Stimulated activated naive B cell treated with anti-CD40 and anti-IgM and Interleukin-4, amounts not matched to agents 10 μg/mL and 1 μg/mL and 100 μg/mL, for 72 hours (primary cell): ENCODE measurements around the gene IQCE.

Source experiments
- ATAC-seq, 2 donors: fragments of 150-1000 bp; cut with Tn5 transposase; replicated peaks; 2 replicates each; pipeline ENCODE4 v1.10.0; 2021; ENCODE audit warnings: moderate library complexity in 1 of 2
- DNase-seq: peaks from one replicate; pipeline ENCODE4 v3.0.0; 2021
- H3K27ac Mint-ChIP-seq: one replicate; pipeline ENCODE4 v1.8.0; 2022; ENCODE audit warnings: mild to moderate bottlenecking, mixed read lengths
- H3K27me3 Mint-ChIP-seq, 2 donors: one replicate each; pipeline ENCODE4 v1.8.0; 2022; ENCODE audit warnings: mixed read lengths in 2 of 2
- H3K36me3 Mint-ChIP-seq, 2 donors: one replicate each; pipeline ENCODE4 v1.8.0; 2022; ENCODE audit warnings: mixed read lengths in 2 of 2, mild to moderate bottlenecking in 1 of 2
- H3K4me1 Mint-ChIP-seq, 2 donors: one replicate each; pipeline ENCODE4 v1.8.0; 2022; ENCODE audit warnings: mixed read lengths in 2 of 2, mild to moderate bottlenecking in 1 of 2
- H3K4me3 Mint-ChIP-seq, 2 donors: one replicate each; pipeline ENCODE4 v1.8.0; 2022; ENCODE audit warnings: mild to moderate bottlenecking in 2 of 2, mixed read lengths in 2 of 2, moderate library complexity in 1 of 2
- H3K9me3 Mint-ChIP-seq, 2 donors: one replicate each; pipeline ENCODE4 v1.8.0; 2022; ENCODE audit warnings: mixed read lengths in 2 of 2, mild to moderate bottlenecking in 1 of 2

The IQCE gene

GRCh38 chr7:2558629-2559282 lies at the start of gene IQCE:
Gene IQCE (plus strand): TSS chr7:2558979. CDS start chr7:2559182, 203 bp downstream.
- Mint-ChIP-seq H3K4me3 (peak within 1 kb of the TSS; percentile 83 to 86), H3K27ac (peak within 1 kb of the TSS; percentile 79), H3K36me3 (peaks cover 3% of the 10 kb centered on the region in 2 donors), H3K9me3 (no peaks in the 10 kb centered on the region), H3K27me3 (no peaks in the 10 kb centered on the region), H3K4me1 (peaks cover 19 to 35% of the 10 kb centered on the region in 2 donors)
- DNase-seq (peak; percentile 91), ATAC-seq (peak; percentile 59 to 65)

- H3K4me3 Mint-ChIP-seq = peak overlapping the region; percentile 61 to 79
- H3K27ac Mint-ChIP-seq = peak overlapping the region; percentile 90
- H3K27me3 Mint-ChIP-seq = no peaks in the 10 kb centered on the region
- H3K4me1 Mint-ChIP-seq = peaks cover 49 to 66% of the 10 kb centered on the region in 2 donors
- no peaks in the 10 kb centered on the region for H3K36me3 Mint-ChIP-seq
- ATAC-seq (no peak), DNase-seq (no peak)
- no peaks in the 10 kb centered on the region for H3K9me3 Mint-ChIP-seq
Observed at GRCh38 chr7:2509298-2509906, 49.4 kb upstream of the IQCE start.

GRCh38 chr7:2510130-2510776 lies 48.5 kb upstream of the IQCE start:
- no peaks in the 10 kb centered on the region for H3K36me3 Mint-ChIP-seq
- H3K4me3 Mint-ChIP-seq = peak overlapping the region; percentile 58 to 79
- DNase-seq (no peak), ATAC-seq (no peak)
- peak overlapping the region; percentile 98 for H3K27ac Mint-ChIP-seq
- H3K27me3 Mint-ChIP-seq = no peaks in the 10 kb centered on the region
- H3K9me3 Mint-ChIP-seq = no peaks in the 10 kb centered on the region
- H3K4me1 Mint-ChIP-seq = peaks cover 49 to 66% of the 10 kb centered on the region in 2 donors

GRCh38 chr7:2510909-2511768 lies 47.6 kb upstream of the IQCE start:
- Mint-ChIP-seq H3K9me3 (no peaks in the 10 kb centered on the region), H3K27ac (peak overlapping the region; percentile 98), H3K27me3 (no peaks in the 10 kb centered on the region)

GRCh38 chr7:2511769-2512168 lies 47.0 kb upstream of the IQCE start:
- Mint-ChIP-seq H3K4me3 (peak overlapping the region; percentile 64 to 79), H3K27me3 (no peaks in the 10 kb centered on the region), H3K27ac (peak overlapping the region; percentile 98), H3K9me3 (no peaks in the 10 kb centered on the region), H3K4me1 (peaks cover 49 to 66% of the 10 kb centered on the region in 2 donors), H3K36me3 (no peaks in the 10 kb centered on the region)
- ATAC-seq (no peak), DNase-seq (no peak)

More at GRCh38 chr7:2510909-2511768, 47.6 kb upstream of the IQCE start:
- ATAC-seq (peak; percentile 68 to 73), DNase-seq (peak; percentile 74)
- peak overlapping the region; percentile 76 to 79 for H3K4me3 Mint-ChIP-seq
- H3K4me1 Mint-ChIP-seq = peaks cover 49 to 66% of the 10 kb centered on the region in 2 donors
- H3K36me3 Mint-ChIP-seq = no peaks in the 10 kb centered on the region

- H3K27me3 Mint-ChIP-seq = no peaks in the 10 kb centered on the region
- ATAC-seq (peak; percentile 35 to 46), DNase-seq (peak; percentile 58)
- H3K9me3 Mint-ChIP-seq = no peaks in the 10 kb centered on the region
- no peaks in the 10 kb centered on the region for H3K36me3 Mint-ChIP-seq
- peak overlapping the region; percentile 98 for H3K27ac Mint-ChIP-seq
- H3K4me1 Mint-ChIP-seq = peaks cover 49 to 65% of the 10 kb centered on the region in 2 donors
- peak overlapping the region; percentile 64 to 70 for H3K4me3 Mint-ChIP-seq
Observed at GRCh38 chr7:2512179-2512661, 46.6 kb upstream of the IQCE start.

GRCh38 chr7:2512713-2513112 lies 46.1 kb upstream of the IQCE start:
- Mint-ChIP-seq H3K36me3 (no peaks in the 10 kb centered on the region), H3K27me3 (no peaks in the 10 kb centered on the region), H3K4me3 (peak overlapping the region in 1 of 2 donors; percentile 37), H3K27ac (peak overlapping the region; percentile 98), H3K9me3 (no peaks in the 10 kb centered on the region), H3K4me1 (peaks cover 49 to 65% of the 10 kb centered on the region in 2 donors)
- DNase-seq = no peak
- ATAC-seq = no peak

- H3K4me1 Mint-ChIP-seq = peaks cover 43 to 63% of the 10 kb centered on the region in 2 donors
- no peaks in the 10 kb centered on the region for H3K36me3 Mint-ChIP-seq
- DNase-seq (no peak), ATAC-seq (no peak)
- H3K9me3 Mint-ChIP-seq = no peaks in the 10 kb centered on the region
- H3K4me3 Mint-ChIP-seq = no peak overlapping the region
- H3K27me3 Mint-ChIP-seq = no peaks in the 10 kb centered on the region
- peak overlapping the region; percentile 98 for H3K27ac Mint-ChIP-seq
Observed at GRCh38 chr7:2513702-2514101, 45.1 kb upstream of the IQCE start.

GRCh38 chr7:2514473-2515423 lies 44.0 kb upstream of the IQCE start:
- Mint-ChIP-seq H3K4me1 (peaks cover 34 to 52% of the 10 kb centered on the region in 2 donors), H3K4me3 (no peak overlapping the region), H3K27me3 (no peaks in the 10 kb centered on the region), H3K9me3 (no peaks in the 10 kb centered on the region), H3K27ac (no peak overlapping the region), H3K36me3 (no peaks in the 10 kb centered on the region)
- ATAC-seq = no peak
- no peak for DNase-seq

- Mint-ChIP-seq H3K27ac (no peak overlapping the region), H3K4me3 (no peak overlapping the region), H3K4me1 (peaks cover 33 to 50% of the 10 kb centered on the region in 2 donors), H3K36me3 (no peaks in the 10 kb centered on the region), H3K27me3 (no peaks in the 10 kb centered on the region), H3K9me3 (no peaks in the 10 kb centered on the region)
- DNase-seq (no peak), ATAC-seq (no peak)
Observed at GRCh38 chr7:2515424-2516193, 43.2 kb upstream of the IQCE start.

- ATAC-seq (no peak), DNase-seq (no peak)
- no peak overlapping the region for H3K27ac Mint-ChIP-seq
- no peaks in the 10 kb centered on the region for H3K9me3 Mint-ChIP-seq
- H3K4me1 Mint-ChIP-seq = peaks cover 34 to 48% of the 10 kb centered on the region in 2 donors
- H3K27me3 Mint-ChIP-seq = no peaks in the 10 kb centered on the region
- H3K36me3 Mint-ChIP-seq = no peaks in the 10 kb centered on the region
- H3K4me3 Mint-ChIP-seq = no peak overlapping the region
Observed at GRCh38 chr7:2516194-2516555, 42.6 kb upstream of the IQCE start.

GRCh38 chr7:2517026-2517425 lies 41.8 kb upstream of the IQCE start:
- DNase-seq = no peak
- ATAC-seq = no peak
- peaks cover 0 to 3% of the 10 kb centered on the region in 2 donors for H3K36me3 Mint-ChIP-seq
- no peak overlapping the region for H3K27ac Mint-ChIP-seq
- H3K9me3 Mint-ChIP-seq = no peaks in the 10 kb centered on the region
- no peaks in the 10 kb centered on the region for H3K27me3 Mint-ChIP-seq
- H3K4me1 Mint-ChIP-seq = peaks cover 34 to 47% of the 10 kb centered on the region in 2 donors
- H3K4me3 Mint-ChIP-seq = no peak overlapping the region
